GM18868 (cell line): ENCODE data around the gene ST6GALNAC2.

Experiments
- ATAC-seq: cut with Tn5 transposase; IDR thresholded peaks from one replicate; pipeline ENCODE4 v1.9.1; 2021; ENCODE audit warnings: mild to moderate bottlenecking, moderate library complexity; ENCODE audit not compliant: unreplicated experiment

Gene ST6GALNAC2

DNA sequence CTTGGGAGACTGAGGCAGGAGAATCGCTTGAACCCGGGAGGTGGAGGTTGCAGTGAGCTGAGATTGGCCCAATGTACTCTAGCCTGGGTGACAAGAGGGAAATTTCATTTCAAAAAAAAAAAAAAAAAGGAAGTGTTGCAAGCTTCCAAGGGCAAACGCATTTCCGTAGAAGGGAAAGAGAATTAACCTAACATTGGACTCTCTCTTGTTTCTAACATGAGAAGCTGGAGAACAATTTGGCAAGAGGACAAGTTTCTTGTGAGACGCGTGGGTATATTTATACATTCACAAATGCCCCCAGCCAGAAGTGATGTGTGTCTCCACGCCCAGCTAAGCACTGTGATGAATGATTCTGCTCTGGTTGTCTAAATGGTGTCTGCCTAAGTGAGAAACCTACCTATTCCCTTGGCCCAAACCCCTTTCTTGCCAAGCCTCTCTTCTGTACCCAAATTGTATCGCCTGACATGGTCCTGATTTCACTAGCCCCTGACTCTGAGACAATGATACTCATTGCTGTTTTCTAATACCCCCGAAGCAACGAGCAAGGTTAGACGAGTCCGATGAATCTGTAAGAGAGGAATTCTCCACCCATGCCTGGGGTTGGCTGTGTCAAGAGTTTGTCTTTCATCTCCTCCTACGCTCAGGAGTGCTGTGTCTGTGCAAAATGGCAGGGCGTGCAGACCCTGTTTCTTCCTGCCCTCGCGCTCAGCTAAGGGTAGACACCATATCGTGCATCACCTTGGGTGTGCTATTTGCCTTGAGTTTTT, 14.2 kb upstream of the ST6GALNAC2 start:
- ATAC-seq = no peak

DNA sequence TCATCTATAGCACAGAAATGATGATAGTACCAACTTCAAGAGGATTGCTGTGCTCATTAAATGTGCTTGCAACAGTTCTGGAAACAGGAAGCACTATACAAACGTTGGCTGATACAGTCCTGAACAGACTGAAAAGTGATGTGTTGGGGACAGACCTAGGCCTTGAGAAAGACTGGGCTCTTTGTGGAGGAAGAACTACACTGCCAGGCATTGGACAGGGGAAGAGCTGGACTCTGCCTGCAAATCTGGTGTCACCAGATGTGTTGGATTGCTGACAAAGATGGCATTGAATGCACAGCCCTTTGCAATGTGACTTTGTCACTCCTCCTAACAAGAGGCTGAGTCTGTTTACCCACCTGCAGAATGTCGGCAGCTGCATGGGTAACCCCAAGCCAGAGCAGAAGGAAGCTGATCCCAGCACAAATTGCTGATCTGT, 12.4 kb upstream of the ST6GALNAC2 start:
- ATAC-seq = no peak

DNA sequence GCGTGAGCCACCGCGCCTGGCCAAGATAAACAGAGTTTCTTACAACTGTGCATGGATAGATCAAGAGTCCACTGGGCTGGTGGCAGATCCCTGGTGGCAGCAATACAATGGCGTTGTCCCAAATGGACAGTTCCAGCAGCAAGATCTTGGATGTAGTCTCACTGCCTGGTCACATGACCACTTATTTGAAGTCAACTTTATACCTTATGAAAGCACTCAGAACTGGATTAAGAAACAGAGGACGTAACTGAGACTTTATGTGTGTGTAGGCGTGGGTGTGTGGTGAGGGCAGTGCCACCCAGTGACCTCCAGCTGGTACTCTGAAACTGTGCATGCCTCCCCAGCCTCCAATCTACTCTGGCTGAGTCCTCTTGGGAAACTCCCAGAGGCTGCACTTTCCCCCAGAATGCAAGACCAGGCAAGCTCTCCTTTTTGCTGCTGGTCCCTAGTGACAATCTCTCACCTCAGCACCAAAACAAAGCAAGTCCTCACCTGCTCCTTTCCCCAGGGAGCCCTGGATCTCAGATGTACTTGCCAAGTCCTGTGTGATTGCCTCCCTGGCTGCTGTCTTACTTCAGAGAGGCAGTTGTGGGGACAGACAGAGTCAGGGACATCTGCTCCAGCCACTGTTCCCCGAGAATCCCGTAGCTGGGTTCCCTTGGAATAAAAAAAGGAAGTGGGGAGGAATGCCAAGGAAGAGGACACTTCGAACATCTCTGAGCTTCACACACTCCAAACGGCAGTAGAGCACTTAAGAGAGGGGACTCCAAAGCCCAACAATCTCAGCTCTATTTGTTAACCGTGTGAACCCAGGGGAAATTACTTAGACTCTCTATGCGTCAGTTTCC, 11.7 kb upstream of the ST6GALNAC2 start:
- no peak for ATAC-seq

DNA sequence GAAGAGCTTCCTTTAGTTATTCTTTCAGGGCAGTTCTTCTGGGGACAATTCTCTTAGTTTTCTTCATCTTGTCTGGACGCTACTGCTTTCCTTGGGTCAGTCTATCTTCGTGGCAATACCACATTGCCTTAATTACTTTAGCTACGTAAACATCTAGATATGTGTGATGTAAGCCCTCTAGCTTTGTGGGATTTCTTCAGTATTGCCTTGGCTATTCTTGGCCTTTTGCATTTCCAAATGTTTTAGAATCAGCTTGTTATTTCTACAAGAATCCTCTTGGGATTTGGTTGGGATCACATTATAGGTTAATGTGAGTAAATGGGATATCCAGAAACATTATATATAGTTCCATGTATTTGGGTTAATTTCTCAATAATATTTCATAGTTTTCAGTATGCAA, 9.0 kb upstream of the ST6GALNAC2 start:
- no peak for ATAC-seq

DNA sequence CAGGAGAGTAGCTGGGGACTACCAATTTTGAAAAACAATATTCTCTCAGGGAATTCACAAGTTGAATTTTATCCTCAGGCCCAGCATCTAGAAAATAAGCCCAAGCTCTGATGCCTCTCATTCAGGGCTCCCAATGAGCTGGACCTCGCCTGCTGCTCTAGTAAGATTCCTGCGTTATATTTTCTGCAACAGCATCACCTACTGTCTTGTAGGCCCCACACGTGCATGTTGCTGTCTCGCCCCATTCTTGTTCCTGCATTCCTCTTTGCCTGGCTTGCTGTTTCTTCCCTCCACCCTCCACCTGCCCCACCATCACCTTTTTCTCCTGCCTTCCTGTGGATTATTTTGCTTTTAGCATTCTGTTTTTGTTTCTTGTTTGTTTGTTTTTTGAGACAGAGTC, 8.3 kb upstream of the ST6GALNAC2 start:
- ATAC-seq = no peak

DNA sequence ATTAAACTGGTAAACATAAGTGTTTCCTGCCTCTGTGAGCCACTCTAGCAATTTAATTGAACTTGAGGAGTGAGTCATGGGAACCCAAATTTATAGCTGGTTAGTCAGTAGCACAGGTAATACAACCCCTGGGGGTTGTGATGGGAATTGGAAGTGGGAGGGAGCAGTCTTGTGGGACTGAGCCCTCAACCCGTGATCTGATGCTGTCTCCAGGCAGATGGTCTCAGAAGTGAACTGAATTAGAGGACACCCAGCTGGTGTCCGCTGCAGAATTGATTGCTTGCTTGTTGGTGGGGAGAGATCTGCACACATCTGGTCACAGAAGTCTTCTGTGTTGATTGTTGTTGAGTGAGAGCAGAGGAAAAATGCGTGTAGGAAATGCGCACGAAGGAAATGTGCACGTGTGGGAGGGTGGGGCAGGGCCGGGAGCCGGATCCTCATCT, 7.7 kb upstream of the ST6GALNAC2 start:
- no peak for ATAC-seq

DNA sequence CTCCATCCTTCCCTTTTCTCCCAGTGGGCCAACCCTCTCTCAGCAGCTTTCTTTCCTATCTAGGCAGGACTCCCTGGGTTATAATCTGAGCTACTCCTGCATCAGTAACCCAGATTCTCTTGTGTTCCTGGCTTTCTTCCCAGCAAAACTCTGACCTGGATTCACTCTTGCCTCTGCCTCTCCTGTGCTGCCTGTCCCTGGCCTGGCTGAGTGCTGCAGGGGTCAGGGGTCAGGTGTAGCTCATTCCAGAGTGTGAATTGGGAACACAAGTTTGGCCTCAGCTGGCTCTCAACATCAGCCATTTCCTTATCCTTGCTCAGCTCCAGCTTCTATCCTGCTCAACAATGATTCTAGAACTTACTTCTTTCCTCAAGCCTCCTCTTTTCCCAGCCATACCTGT, 2.5 kb upstream of the ST6GALNAC2 start:
- no peak for ATAC-seq

DNA sequence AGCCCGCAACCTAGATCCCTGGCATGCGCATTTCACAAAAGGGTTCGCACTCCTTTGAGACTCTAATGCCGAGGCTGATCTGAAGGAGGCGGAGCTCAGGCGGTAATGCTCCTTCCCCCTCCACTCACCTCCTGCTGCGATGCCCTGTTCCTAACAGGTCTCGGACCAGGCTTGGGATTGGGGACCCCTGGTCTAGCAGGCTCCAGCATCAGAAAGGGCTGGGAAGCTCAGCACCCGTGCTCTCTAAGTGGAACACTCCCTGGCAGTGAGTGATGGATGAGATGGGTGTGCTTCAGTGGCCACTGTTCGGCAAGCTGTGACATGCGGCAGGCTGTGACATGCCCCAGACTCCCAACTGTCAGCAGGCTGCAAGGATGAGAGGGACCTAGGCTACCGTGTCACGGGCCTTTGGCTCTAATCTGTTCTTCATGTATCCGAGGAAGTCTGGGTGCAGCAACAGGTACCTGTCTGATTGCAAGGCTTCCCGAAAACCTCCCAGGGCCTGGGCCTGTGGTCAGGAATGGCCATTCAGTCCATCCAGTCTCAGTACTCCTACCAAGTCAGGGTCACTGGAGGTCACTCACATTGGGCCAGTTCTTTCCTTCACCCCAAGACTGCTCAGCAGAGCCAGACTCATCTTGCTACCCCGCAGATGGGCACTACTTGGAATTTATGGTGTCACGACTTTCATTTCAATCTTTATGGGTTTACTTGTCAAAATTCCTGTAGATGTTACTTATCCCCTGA, 1.3 kb upstream of the ST6GALNAC2 start:
- no peak for ATAC-seq

DNA sequence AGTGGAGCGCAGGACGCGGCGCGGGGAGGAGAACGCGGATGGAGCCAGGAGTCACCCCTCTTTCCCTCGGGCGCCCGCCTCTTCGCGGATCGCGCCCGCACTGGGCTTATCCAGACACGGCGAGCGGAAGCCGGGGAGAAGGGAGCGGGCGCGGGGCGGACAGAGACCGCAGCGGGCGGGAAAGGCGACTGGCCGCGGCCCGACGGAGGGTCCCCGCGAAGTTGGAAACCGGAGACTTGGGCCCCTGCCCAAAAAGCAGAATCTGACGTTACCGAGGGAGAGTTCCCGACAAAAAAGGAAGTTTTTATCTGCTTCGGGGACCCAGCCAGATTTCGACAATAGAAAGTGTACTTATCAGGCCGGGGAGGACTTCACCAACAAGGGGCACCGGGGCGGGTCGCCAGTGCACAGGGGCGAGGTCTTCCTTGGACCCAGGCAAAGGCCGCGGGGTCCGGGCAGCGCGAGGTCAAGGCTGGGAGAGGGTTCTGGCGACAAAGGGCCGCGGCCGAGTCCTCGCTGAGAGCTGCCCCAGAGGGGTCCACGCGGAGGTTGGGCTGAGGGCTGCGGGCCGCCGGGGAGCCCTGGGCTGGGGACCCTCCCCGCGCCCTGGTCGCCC, 519 bp downstream of the ST6GALNAC2 start:
- no peak for ATAC-seq

DNA sequence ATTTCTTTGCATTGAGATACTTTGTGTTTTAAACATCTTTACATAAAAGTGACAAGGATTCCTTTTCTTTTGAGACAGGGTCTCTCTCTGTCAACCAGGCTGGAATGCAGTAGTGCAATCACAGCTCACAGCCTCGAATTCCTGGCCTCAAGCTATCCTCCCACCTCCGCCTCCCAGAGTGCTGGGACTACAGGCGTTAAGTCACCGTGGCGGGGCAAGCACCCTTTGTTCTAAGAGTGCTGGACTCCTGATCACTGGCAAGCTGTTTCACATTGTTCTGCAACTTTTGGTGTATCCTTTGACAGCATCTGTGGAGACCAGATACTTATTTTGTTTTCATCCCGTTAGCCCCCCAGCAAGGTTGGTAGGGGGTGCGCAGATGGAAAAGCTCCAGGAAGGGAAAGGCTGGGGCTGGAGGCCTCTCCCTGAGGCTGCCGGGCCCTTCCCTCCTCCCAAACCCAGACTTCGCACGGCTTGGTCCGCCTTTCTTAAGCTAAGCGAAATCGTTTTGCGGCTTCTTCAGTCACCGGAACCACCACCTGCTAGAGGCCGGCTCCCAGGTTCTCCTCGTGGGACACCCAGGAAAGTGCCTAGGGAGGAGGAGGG, 1.1 kb downstream of the ST6GALNAC2 start:
- ATAC-seq = no peak

DNA sequence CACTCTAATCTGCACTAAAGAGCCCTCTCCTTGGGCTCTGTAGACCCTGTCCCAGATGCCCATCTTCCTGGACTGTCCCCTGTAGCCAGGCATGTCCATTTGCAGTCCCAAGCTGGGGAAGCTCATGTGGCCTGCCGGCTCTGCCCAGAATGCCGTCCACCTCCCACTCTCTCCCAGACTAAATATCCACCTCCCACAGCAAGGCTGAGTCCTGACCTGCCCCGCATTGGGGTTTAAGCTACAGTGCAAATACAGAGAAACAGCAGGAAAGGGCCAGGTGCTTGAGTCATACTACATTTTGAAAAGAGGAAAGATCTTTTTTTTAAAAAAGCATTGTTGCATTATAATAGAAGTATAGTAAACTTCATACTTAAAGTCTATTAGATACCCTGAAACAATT, 3.0 kb downstream of the ST6GALNAC2 start:
- no peak for ATAC-seq

DNA sequence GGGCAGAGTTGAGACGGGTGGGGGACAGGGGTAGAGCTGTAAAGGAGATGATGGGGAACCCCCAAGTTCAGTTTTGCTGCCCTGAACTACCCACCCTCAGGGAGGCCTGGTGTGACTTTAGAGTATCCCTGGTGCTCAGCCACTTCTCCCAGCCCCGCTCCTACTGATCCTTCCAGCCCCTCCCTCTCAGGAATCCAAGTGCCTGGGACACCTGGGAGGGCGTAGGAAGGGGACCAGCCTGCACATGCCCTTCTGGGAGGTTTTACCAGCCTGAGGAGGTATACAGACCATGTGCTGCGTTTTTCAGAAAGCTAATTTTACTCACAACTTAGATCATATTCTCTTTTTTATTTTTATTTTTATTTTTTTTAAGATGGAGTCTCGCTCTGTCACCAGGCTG, 4.1 kb downstream of the ST6GALNAC2 start:
- no peak for ATAC-seq

DNA sequence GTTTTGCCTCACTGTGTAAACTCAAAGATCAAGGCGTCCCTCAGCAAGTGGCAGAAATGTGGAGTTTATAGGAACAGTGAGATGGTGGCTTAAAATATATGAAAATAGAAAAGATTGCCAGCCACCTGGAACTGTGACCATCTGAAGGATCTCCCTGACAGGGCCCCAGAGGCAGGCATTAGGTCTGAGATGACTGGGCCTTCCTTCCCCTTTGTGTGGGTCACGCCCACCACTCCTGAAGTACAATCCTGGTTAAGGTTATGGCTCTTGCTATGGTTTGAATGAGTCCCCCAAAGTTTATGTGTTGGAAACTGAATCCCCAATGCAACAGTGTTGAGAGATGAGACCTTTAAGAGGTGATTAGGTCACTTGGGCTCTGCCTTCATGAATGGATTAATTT, 6.4 kb downstream of the ST6GALNAC2 start:
- no peak for ATAC-seq

DNA sequence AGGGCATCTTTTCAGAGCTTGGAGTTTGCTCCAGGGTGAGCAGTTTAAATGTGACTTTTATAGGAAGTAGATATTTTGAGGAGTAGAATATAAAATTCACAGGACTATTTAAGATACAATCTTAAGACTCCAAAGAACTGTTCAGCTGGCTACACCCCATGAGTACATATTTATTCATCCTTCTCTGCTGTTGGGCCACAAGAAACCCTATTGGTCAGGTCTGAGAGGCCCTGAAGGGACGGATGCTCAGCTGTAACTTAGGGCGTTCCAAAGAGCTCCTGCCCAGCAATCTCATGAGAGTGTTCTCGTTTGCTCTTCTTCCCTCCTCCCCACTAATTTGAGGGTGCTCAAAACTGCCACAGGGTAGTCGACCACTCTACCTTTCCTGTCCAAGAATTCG, 7.3 kb downstream of the ST6GALNAC2 start:
- ATAC-seq = no peak

DNA sequence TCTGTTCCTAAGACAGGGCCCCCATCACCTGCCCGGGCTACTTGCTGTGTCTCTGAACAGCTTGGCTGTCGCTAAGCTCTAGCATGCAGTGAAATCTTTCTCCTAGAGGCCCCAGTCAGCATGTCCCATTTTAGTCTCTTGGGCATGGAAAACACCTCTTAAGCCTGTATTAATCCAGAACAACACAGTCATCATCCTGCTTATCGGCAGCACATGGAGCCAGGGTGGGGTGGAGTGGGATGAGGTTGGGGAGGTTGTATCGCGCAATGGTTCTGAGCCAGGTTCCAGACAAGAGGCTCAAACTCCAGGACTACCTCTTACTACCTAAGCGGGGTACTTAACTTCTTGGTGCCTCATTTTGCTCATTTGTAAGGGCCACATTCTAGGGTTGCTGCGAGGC, 7.8 kb downstream of the ST6GALNAC2 start:
- ATAC-seq = no peak

DNA sequence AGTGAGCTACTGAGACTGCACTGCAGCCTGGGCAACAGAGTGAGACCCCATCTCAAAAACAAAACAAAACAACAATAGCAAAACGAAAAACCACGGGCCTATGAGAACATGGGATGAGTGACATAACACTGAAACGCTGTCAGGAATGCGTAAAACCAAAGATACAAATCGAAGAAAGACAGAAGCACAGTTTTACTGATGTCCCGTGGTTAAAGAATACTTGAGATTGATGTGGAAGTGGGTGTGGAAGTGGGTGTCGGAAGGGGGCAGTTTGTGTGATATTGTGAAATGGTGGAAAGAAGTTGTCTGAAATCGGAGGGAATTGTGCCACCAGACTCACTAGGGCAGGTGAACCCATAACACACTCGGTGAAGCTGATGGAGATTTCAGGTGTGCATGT, 9.5 kb downstream of the ST6GALNAC2 start:
- no peak for ATAC-seq

DNA sequence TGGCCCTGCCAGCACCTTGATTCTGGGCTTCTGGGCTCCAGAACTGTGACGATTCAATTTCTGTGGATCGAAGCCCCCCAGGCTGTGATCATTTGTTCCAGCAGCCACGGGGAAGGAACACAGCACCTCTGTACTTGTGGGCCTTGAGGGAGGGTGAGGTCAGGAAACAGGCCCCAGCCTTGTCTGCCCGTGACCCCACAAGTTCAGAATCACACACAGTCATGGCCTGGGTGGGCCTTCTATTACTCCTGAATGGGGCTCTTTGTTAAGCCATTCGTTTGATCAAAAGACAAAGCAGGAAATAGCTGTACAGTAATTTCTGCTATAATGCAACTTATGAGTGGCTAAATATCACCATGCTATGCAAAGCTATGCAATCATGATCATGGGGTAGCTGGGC, 10.1 kb downstream of the ST6GALNAC2 start:
- no peak for ATAC-seq

DNA sequence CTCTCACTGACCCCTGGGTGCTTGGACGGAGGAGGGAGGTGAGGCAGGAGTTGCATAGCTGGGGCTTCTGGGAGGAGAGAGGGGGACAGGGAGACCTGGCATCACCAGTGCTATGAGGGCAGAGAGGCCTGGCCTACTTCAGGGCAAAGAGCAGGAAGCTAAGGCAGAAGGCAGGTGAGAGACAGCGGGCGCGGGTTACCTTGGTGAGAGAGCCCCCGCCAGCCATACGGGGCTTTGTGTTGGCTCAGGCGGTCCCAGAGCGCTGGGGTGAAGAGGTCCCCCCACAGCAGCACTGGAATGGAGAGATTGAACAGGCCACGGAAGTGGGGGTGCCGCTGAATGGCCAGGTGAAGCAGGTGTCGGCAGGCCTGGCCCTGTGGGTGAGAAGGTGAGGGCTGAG, 11.5 kb downstream of the ST6GALNAC2 start:
- ATAC-seq = no peak

DNA sequence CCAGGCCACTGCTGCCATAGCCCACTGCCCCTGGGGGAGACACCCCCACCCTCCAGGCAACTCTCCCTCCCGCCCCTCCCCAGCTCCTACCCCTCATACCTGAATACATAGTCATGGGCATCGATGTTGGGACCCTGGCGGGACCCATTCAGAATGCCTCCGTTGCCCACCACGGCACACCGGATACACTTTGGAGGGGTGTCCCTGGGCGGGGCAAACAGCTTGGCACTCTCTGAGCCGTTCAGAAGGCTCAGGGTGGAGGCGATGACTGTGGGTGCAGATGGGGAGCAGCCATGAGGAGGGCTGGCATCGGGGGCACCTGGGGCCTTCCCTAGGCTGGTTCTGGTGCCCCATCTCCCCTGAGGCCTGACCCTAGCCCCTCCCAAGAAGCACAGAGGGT, 12.6 kb downstream of the ST6GALNAC2 start:
- no peak for ATAC-seq

DNA sequence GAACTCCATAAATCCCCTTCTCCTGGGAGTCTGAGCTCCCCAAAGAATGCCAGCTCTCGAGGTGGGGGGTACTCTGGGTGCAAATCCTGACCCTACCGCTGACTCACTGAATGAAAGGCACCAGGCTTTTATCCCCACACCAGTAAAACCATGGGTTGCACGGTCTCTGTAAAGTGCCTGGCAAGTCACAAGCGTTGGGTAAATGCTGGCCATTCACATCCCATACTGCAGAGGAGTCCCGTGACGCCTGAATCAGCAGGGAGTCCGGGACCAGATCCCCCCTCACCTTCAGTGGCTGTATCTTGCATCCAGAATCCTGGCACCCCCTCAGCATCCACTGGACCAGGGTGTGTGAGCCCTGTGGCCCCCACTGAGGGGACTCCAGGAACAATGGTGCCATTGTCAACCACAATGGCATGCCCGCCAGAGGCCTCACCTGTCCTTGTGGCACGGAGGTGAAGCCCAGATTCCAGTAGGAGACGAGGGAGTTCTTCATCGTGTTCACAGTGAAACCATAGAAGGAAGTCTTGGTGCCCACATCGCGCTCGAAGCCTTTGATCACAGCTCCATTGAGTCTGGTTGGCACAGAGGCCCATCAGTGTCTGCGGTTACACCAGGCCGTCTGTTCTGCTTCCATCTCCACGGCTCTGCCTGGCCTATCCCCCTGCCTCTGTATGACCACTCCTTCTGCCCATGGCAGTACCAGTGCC, 13.3 kb downstream of the ST6GALNAC2 start:
- ATAC-seq = no peak
